A673 (cell line): ENCODE data around the gene JARID2. TPM values are rescaled to one million over a fixed set of nuclear protein-coding genes. Genes with fewer than 3 reads are reported as not detected.

Experiments used
- BruUV-seq: library from RNA; stranded (reverse); fragments of 400-500 nt; replicated peaks from 2 replicates; lab custom pipeline; 2021; lab: Mats Ljungman, UMichigan
- CTCF ChIA-PET: fragments of 300-600 bp; sonication (Branson Sonifier 250); formaldehyde crosslinking; loops from one replicate; lab custom pipeline; 2022; ENCODE audit warnings: antibody characterized with exemption; lab: Charles Lee
- POLR2A ChIA-PET: fragments of 300-600 bp; sonication (Branson Sonifier 250); formaldehyde crosslinking; loops from one replicate; lab custom pipeline; 2022; ENCODE audit warnings: antibody characterized with exemption; ENCODE audit not compliant: low non-redundant PET; lab: Charles Lee
- DNase-seq: peaks from one replicate; pipeline ENCODE4 v3.0.0-alpha.2; 2015; ENCODE audit warnings: low spot score
- H3K27ac ChIP-seq: fragments of 200-600 bp; sonication (generic); 2 replicates; pipeline ENCODE4 v1.5.1; 2016; ENCODE audit warnings: mixed run types, low read depth, mild to moderate bottlenecking, mixed read lengths, antibody characterized with exemption, low read length; ENCODE audit not compliant: poor library complexity, severe bottlenecking
- H3K27me3 ChIP-seq: fragments of 200-600 bp; sonication (generic); replicated peaks from 2 replicates; pipeline ENCODE4 v1.6.1; 2017; ENCODE audit warnings: mixed run types, low read depth, mild to moderate bottlenecking, mixed read lengths, antibody characterized with exemption, low read length; ENCODE audit not compliant: insufficient read depth, poor library complexity
- H3K36me3 ChIP-seq: fragments of 200-600 bp; sonication (generic); 2 replicates; pipeline ENCODE4 v1.6.1; 2016; ENCODE audit warnings: mixed run types, mild to moderate bottlenecking, mixed read lengths, antibody characterized with exemption, low read length; ENCODE audit not compliant: insufficient read depth, poor library complexity, severe bottlenecking
- H3K4me1 ChIP-seq: fragments of 200-600 bp; sonication (generic); 2 replicates; pipeline ENCODE4 v1.6.1; 2017; ENCODE audit warnings: mixed run types, mild to moderate bottlenecking, mixed read lengths, antibody characterized with exemption, low read length; ENCODE audit not compliant: insufficient read depth, poor library complexity, severe bottlenecking
- H3K4me3 ChIP-seq: fragments of 200-600 bp; sonication (generic); 2 replicates; pipeline ENCODE4 v1.5.1; 2016; ENCODE audit warnings: low read depth, mixed run types, mild to moderate bottlenecking, mixed read lengths, low read length; ENCODE audit not compliant: poor library complexity, severe bottlenecking
- H3K9me3 ChIP-seq: fragments of 200-600 bp; sonication (generic); 2 replicates; pipeline ENCODE4 v1.6.1; 2016; ENCODE audit warnings: mixed run types, low read depth, mild to moderate bottlenecking, mixed read lengths, antibody characterized with exemption, low read length; ENCODE audit not compliant: poor library complexity, severe bottlenecking
- CTCF ChIP-seq: fragments of 300-800, 200-600 bp; sonication (generic); conservative IDR thresholded peaks from 2 replicates; pipeline ENCODE4 v1.5.1; 2017; ENCODE audit warnings: low read depth, mild to moderate bottlenecking, antibody characterized with exemption, low read length, moderate library complexity, mixed read lengths
- EZH2 ChIP-seq: fragments of 200-600 bp; sonication (generic); IDR thresholded peaks from 2 replicates; pipeline ENCODE4 v1.6.1; 2017; ENCODE audit warnings: borderline replicate concordance, low read depth, mild to moderate bottlenecking, mixed read lengths, antibody characterized with exemption, low read length; ENCODE audit not compliant: poor library complexity, severe bottlenecking
- intact Hi-C: fragments of 100-400 bp; cut with micrococcal nuclease; formaldehyde crosslinking; loops from one replicate; pipeline ENCODE4 v1.10.0; 2022; ENCODE audit not compliant: unreplicated experiment
- total RNA-seq: library from RNA; stranded (reverse); gene quantifications from 2 replicates; pipeline ENCODE4 v1.2.3, GENCODE V29; 2021

JARID2 gene
- total RNA-seq, 1 experiment from 2014 or later = 29.4 TPM

- CTCF ChIA-PET = no interaction called here
- Histone ChIP-seq H3K4me3 (no peak overlapping the region), H3K9me3 (no peaks in the 10 kb centered on the region), H3K27me3 (no peaks in the 10 kb centered on the region), H3K4me1 (peaks cover 58% of the 10 kb centered on the region), H3K36me3 (peaks cover 5% of the 10 kb centered on the region), H3K27ac (no peak overlapping the region)
- TF ChIP-seq EZH2 (no peak), CTCF (no peak)
- BruUV-seq = no TSS peak
- intact Hi-C loops = no loop called here
- DNase-seq = no peak
- POLR2A ChIA-PET = interaction anchor here (0.5 kb wide), 1 partner anchor 147 kb away, joined by 5 read pairs; no protein-coding TSS in a partner anchor
Measured at GRCh38 chr6:15477746-15478145, 231.9 kb downstream of the JARID2 start.

- POLR2A ChIA-PET = no interaction called here
- H3K27ac ChIP-seq = no peak overlapping the region
- H3K9me3 ChIP-seq = no peaks in the 10 kb centered on the region
- H3K27me3 ChIP-seq = no peaks in the 10 kb centered on the region
- intact Hi-C loops = no loop called here
- H3K36me3 ChIP-seq = peaks cover 4% of the 10 kb centered on the region
- no peak overlapping the region for H3K4me3 ChIP-seq
- CTCF ChIA-PET = no interaction called here
- DNase-seq = no peak
- TF ChIP-seq EZH2 (no peak), CTCF (no peak)
- H3K4me1 ChIP-seq = peaks cover 78% of the 10 kb centered on the region
- BruUV-seq = no TSS peak
Measured at GRCh38 chr6:15479761-15480160, 233.9 kb downstream of the JARID2 start.

GRCh38 chr6:15480525-15480924, 234.7 kb downstream of the JARID2 start:
- no peak for DNase-seq
- ChIA-PET CTCF (no interaction called here), POLR2A (no interaction called here)
- BruUV-seq = no TSS peak
- intact Hi-C loops = no loop called here
- no peak for TF ChIP-seq CTCF
- TF ChIP-seq EZH2 = no peak
- peaks cover 80% of the 10 kb centered on the region for H3K4me1 ChIP-seq
- no peak overlapping the region for H3K27ac ChIP-seq
- H3K36me3 ChIP-seq = no peaks in the 10 kb centered on the region
- no peaks in the 10 kb centered on the region for H3K27me3 ChIP-seq
- no peak overlapping the region for H3K4me3 ChIP-seq
- no peaks in the 10 kb centered on the region for H3K9me3 ChIP-seq
